ENCODE results near the gene HEXB.

HEXB gene

GRCh38 chr5:74684900-74685851 is at the start of gene HEXB:
TSS of gene HEXB (plus strand) at chr5:74685233. CDS start at chr5:74685261, 28 bp downstream.
- DNase-seq, result peak; percentile 96

- no peak for DNase-seq
Observed at GRCh38 chr5:74636149-74636548, 48.9 kb upstream of the HEXB start.

GRCh38 chr5:74636552-74636951 is 48.5 kb upstream of the HEXB start:
- DNase-seq, result no peak

GRCh38 chr5:74638544-74638969 is 46.5 kb upstream of the HEXB start:
- no peak for DNase-seq

- DNase-seq, result no peak
Observed at GRCh38 chr5:74638970-74639806, 45.8 kb upstream of the HEXB start.

- no peak for DNase-seq
Observed at GRCh38 chr5:74639807-74640449, 45.1 kb upstream of the HEXB start.

DNA sequence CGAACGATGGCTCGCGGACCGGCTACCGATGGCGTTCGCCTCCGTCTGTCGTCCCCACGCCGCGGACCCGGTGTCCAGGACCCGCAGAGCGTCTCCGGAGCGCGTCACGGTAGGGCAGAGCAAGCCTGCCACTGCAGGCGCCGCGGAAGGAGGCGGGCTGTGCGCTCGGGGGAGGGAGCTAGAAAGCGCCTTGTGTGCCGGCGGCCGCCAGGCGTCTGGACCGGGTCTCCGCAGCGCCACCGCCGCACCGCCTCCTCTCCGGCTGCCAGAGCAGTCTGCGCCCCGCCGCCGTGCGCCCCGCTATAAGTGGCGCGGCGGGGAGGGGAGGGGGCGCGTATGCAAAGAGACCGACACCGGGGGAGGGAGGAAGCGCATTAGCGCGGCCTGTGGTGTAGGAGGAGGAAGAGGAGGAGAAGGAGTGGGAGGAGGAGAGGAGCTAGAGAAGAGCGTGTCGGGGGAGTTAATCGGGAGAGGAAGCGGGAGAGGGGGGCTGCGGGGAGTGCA is 44.5 kb upstream of the HEXB start, which contains the start of gene ENC1:
TSS of gene ENC1 (minus strand) at position 279 of the 504 bp plus-strand sequence. CDS start 4,243 bp downstream, outside the sequence.
- DNase-seq, result peak; percentile 97

DNA sequence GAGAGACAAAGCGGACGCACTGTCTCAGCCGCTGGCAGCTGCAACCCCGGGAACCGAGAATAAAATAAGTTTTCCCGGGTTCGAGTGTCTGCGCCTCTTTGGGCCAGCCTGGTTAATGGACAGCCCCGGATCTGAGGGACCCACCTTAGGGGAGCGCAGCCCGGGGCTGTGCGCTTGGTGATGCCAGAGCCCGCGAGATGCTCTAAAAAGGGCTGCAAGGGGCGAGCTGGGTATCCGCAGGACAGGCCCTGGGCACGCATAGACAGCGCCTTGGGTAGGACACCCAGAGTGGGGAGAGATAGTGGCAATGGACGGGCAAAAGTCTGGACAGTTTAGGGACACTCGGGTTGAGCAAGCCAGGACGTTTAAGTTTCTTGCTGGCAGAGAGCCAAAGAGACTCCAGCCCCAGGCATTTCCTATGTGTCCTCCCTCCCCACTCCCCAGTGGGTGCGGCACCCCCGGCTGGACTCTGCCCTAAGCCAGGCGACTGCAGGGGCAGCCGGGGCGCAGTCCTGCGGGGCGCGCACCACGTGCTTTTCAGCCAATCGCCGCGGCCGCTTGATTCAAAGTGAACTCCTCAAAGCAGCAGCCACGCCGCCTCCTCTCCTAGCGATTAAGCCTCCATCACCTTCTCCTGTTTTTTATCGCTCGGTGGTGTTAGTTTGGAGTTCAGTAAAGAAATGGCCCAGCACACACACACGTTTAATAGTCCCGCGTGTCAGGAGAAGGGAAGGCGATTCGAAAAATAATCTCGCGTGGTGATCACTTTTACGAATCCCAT is 43.9 kb upstream of the HEXB start:
- DNase-seq, result peak; percentile 92

DNA sequence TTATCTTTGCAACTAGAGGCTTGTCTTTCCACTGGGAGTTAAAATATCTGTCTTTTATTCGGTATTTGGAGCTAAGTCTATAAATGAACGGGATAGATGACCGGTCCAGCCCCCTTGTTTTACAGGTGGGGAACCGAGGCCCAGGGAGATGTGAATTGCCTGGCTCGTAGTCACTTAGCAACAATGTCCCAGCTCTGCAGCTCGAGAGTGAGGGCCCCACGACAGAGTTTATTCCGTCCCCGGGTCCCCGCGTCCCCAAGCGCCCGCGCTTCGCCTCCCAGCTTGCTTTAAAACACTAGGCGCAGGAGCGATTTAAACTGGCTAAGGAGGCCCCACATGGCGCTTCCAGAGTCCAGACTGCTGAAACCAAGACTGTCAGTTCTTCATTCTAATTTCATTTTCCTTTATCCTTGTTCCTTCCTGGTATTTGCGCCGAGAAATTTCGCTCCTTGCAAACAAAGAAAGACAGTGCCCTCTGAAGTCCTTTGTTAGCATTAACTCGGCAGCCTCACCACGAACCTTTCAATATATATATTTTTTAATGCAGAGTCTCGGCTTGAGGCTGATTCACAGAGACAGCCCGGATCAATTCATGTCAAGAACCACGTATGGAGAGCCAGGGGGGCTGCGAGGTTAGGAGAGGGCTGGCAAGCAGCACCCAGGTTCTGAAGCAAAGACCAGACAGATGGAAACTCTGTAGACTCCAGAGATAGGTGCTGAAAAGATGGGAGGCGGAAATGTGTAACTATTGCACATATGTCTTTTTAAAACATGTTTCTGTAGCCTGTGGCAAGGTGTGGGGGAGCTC is 43.1 kb upstream of the HEXB start:
- no peak for DNase-seq

DNA sequence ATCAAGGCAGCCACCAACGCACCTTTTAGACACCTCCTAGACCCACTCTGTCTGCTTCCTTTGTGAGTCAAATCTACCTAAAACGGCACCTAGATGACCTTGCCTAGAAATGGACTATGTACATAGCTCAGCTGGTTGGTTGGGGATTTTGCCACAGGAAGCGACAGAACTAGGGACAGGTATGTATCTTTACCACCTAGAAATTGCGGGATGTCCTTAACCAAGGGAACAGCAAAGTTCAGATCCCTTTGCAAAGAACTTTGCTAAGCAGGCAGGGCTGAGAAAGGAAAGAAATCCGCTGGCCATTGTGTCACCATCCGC is 42.5 kb upstream of the HEXB start:
- DNase-seq, result no peak

- DNase-seq, result peak; percentile 80
Observed at GRCh38 chr5:74643111-74643562, 41.9 kb upstream of the HEXB start.

GRCh38 chr5:74647096-74647495 is 37.9 kb upstream of the HEXB start:
- DNase-seq, result no peak

GRCh38 chr5:74648835-74649293 is 36.2 kb upstream of the HEXB start:
- DNase-seq, result no peak

DNA sequence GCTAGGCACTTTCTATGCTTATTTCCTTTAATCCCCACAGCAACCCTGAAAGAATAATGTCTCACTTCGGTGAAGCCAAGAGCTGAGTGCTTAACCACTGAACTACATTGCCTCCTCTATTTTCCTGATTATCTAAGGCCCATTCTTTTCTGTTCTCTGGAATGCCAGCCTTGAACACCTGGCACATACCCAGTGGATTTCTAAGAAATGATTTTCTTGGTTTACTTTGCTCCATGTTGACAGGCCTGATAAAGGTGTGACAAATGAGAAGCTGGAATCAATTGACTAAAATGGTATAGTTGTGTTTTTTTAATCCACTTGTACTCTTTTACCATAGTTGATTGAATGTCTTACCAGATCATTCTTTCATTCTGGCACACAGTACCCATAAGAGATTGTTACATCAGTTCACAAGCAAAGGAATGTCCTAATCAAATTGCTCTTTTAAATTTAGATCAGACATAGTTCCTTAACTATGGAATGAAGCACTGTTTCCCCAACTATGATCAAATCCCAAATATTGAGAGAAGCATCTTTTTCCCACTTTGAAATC is 35.5 kb upstream of the HEXB start:
- DNase-seq, result no peak

DNA sequence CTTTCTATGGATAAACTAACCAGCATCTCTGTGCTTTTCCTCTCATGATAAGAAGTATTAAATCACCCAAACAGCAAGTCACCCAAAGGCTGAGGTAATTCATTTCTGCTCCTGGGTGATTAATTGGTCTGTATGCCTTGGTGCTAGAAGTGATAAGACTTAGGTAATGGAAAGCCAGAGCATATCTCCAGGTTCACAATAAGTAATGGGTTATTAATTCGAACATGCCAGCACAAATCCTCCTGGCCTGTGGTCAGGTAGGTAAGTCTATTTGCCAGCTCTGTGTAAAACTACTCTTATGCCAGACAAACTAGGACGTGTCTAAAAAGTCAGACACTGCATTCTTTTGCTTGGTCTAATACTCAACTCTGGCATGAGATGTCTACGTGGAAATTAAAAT is 33.3 kb upstream of the HEXB start:
- no peak for DNase-seq

- DNase-seq, result no peak
Observed at GRCh38 chr5:74652576-74652975, 32.5 kb upstream of the HEXB start.

DNA sequence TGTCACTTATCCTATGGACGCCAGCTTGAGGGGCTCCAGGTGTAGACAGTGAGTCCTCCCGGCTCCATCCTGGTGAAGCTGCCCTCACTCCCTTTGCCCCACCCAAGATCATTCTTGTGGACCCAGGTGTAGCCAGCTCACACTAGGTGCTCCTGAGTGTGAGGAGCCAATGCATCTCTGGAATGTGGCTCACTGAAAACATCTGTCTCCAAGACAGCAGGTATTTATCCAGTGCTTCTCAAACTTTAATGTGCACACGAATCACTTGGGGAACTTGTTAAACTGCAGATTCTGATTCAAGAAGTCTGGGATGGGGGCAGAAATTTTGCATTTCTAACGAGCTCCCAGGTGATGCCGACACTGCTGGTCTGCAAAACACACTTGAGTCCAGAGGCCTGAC is 31.0 kb upstream of the HEXB start:
- no peak for DNase-seq

GRCh38 chr5:74655206-74655605 is 29.8 kb upstream of the HEXB start:
- DNase-seq, result no peak

DNA sequence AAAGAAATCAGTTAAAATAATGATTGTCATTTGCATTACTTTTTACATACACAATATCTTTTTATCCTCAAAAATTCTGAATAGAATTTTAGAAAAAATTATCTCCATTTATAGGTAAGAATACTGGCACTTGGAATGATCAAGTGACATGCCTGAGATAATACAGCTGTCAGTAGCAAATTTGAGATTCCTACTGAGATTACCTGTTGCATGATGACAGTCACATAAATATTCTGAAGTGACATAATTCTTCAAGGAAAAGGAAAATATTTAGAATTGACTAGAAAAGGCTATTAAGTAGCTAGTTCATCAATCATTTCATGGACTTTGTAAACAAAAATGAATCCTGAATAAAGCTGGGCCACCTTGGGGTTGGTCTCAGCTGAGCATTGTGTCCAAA is 29.3 kb upstream of the HEXB start:
- no peak for DNase-seq

GRCh38 chr5:74657165-74657564 is 27.9 kb upstream of the HEXB start:
- DNase-seq, result no peak

DNA sequence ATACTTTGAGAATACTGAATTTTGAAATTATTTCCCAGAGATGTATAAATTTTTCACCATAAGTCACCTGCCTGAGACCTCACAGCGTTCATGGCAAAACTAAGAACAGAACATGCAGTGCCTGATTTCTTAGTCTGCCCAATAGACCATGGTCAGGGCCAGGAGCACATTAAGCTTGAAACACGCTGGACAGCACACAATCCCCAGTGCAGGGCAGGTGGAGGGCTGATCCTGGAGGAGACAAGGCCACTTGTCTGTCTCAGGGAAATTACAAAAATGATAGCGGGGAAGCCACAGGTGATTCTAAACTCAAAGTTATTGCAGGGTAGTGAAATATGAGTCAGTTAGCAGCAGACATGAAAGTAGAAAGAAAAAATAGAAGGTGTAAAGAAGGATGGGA is 25.9 kb upstream of the HEXB start:
- DNase-seq, result no peak

All from islet precursor cell (in vitro differentiated cells).